Activated CD8-positive, alpha-beta T cell treated with anti-CD3 and anti-CD28 coated beads for 36 hours (primary cell): Measurements from ENCODE around the gene NPBWR2. TPM values are rescaled to one million over a fixed set of nuclear protein-coding genes. Genes with fewer than 3 reads are reported as not detected.

Source experiments
- ATAC-seq: fragments of 200-7000 bp; cut with Tn5 transposase; one replicate; pipeline ENCODE4 v1.10.0; 2021; ENCODE audit warnings: mild to moderate bottlenecking, moderate library complexity
- CTCF ChIA-PET: fragments of 350-600 bp; sonication (Branson Sonifier 250); formaldehyde crosslinking; loops from one replicate; lab custom pipeline; 2021; ENCODE audit warnings: antibody characterized with exemption; lab: Charles Lee
- POLR2A ChIA-PET: fragments of 350-600 bp; sonication (Branson Sonifier 250); formaldehyde crosslinking; loops from one replicate; lab custom pipeline; 2021; ENCODE audit warnings: antibody characterized with exemption; lab: Charles Lee
- DNase-seq: peaks from one replicate; pipeline ENCODE4 v3.0.0-alpha.2; 2020
- H3K27ac Mint-ChIP-seq: one replicate; pipeline ENCODE4 v1.8.0; 2021; ENCODE audit warnings: mild to moderate bottlenecking, mixed read lengths
- H3K27me3 Mint-ChIP-seq: one replicate; pipeline ENCODE4 v1.8.0; 2021; ENCODE audit warnings: mixed read lengths
- H3K36me3 Mint-ChIP-seq: one replicate; pipeline ENCODE4 v1.8.0; 2021; ENCODE audit warnings: low read depth, mixed read lengths
- H3K4me1 Mint-ChIP-seq: one replicate; pipeline ENCODE4 v1.8.0; 2021; ENCODE audit warnings: low read depth, mixed read lengths
- H3K4me3 Mint-ChIP-seq: one replicate; pipeline ENCODE4 v1.8.0; 2021; ENCODE audit warnings: mild to moderate bottlenecking, moderate library complexity, mixed read lengths
- H3K9me3 Mint-ChIP-seq: one replicate; pipeline ENCODE4 v1.8.0; 2021; ENCODE audit warnings: mixed read lengths
- intact Hi-C: fragments of 100-400 bp; cut with micrococcal nuclease; formaldehyde crosslinking; loops from one replicate; pipeline ENCODE4 v1.10.0; 2022
- total RNA-seq, 2 experiments: library from RNA; stranded (reverse); gene quantifications; one replicate each; pipeline ENCODE4 v1.2.3, GENCODE V29; 2021
- TF ChIP-seq, protein P1 (sequence below): fragments of 200-600 bp; IDR thresholded peaks from one replicate; pipeline ENCODE4 v1.8.0; 2022; ENCODE audit warnings: antibody characterized with exemption, mild to moderate bottlenecking

NPBWR2 gene
- total RNA-seq, 2 experiments from 2014 or later: not detected

DNA sequence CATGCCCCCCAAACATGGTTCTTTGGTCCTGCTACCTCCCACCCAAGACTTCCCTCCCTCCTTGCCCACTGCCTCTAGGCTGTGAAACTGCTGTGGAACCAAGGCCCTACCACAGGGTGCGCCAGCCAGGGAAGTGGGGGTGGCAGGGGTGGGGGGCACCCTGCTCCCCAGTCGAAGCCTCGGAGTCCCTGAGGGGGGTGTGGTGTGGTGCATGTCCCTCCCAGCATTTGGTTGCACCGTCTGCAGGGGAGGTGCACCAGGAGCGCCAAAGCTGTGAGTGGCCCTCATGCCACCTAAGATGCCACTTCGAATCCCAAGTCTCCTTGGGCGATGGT is 29.9 kb downstream of the NPBWR2 start:
- ChIA-PET CTCF (interaction anchor here (2.6 to 3.5 kb wide), 2 partner anchors 39 to 43 kb away, joined by 14 to 20 read pairs; no protein-coding TSS in a partner anchor), POLR2A (interaction anchor here (1.1 to 1.8 kb wide), 3 partner anchors 15 to 117 kb away, joined by 3 to 4 read pairs (median 4); no protein-coding TSS in a partner anchor)
- peak overlapping the region; percentile 84 for H3K4me3 Mint-ChIP-seq
- peak overlapping the region; percentile 89 for H3K27ac Mint-ChIP-seq
- H3K36me3 Mint-ChIP-seq: peaks cover 5% of the 10 kb centered on the region
- H3K27me3 Mint-ChIP-seq: no peaks in the 10 kb centered on the region
- no peaks in the 10 kb centered on the region for H3K9me3 Mint-ChIP-seq
- peaks cover 13% of the 10 kb centered on the region for H3K4me1 Mint-ChIP-seq
- DNase-seq (no peak), ATAC-seq (no peak)
- intact Hi-C loops: no loop called here
- TF ChIP-seq, protein P1, sequence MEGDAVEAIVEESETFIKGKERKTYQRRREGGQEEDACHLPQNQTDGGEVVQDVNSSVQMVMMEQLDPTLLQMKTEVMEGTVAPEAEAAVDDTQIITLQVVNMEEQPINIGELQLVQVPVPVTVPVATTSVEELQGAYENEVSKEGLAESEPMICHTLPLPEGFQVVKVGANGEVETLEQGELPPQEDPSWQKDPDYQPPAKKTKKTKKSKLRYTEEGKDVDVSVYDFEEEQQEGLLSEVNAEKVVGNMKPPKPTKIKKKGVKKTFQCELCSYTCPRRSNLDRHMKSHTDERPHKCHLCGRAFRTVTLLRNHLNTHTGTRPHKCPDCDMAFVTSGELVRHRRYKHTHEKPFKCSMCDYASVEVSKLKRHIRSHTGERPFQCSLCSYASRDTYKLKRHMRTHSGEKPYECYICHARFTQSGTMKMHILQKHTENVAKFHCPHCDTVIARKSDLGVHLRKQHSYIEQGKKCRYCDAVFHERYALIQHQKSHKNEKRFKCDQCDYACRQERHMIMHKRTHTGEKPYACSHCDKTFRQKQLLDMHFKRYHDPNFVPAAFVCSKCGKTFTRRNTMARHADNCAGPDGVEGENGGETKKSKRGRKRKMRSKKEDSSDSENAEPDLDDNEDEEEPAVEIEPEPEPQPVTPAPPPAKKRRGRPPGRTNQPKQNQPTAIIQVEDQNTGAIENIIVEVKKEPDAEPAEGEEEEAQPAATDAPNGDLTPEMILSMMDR: no peak

DNA sequence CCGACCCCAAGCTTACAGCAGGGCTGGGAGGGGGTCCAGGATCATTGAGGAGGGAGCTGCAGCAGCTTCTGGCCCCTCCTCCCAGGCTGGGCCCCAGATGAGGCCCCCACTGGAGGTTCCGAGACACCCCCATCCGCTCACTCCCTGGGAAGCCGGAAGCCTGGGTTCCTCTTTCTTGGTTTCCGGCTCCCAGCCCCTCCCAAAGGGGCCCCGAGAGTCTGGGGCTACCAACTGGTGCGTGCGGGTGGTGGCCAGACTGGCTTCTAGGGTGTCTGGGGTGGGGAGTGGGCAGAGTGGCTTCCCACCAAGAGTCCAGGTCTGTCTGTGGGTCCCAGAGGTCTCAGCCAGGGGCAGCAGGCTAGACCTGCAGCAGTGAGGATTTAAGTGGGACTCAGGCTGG is 30.3 kb downstream of the NPBWR2 start:
- peak overlapping the region; percentile 84 for H3K4me3 Mint-ChIP-seq
- H3K4me1 Mint-ChIP-seq: peaks cover 9% of the 10 kb centered on the region
- H3K9me3 Mint-ChIP-seq: no peaks in the 10 kb centered on the region
- CTCF ChIA-PET: interaction anchor here (1.0 to 3.5 kb wide), 2 partner anchors 39 to 44 kb away, joined by 3 to 20 read pairs; no protein-coding TSS in a partner anchor
- TF ChIP-seq, protein P1: no peak
- peak overlapping the region; percentile 89 for H3K27ac Mint-ChIP-seq
- DNase-seq (peak; percentile 70), ATAC-seq (peak; percentile 29)
- POLR2A ChIA-PET: interaction anchor here (1.2 to 1.3 kb wide), 2 partner anchors 11 to 13 kb away, joined by 3 to 7 read pairs; no protein-coding TSS in a partner anchor
- intact Hi-C loops: no loop called here
- H3K36me3 Mint-ChIP-seq: peaks cover 5% of the 10 kb centered on the region
- H3K27me3 Mint-ChIP-seq: no peaks in the 10 kb centered on the region

DNA sequence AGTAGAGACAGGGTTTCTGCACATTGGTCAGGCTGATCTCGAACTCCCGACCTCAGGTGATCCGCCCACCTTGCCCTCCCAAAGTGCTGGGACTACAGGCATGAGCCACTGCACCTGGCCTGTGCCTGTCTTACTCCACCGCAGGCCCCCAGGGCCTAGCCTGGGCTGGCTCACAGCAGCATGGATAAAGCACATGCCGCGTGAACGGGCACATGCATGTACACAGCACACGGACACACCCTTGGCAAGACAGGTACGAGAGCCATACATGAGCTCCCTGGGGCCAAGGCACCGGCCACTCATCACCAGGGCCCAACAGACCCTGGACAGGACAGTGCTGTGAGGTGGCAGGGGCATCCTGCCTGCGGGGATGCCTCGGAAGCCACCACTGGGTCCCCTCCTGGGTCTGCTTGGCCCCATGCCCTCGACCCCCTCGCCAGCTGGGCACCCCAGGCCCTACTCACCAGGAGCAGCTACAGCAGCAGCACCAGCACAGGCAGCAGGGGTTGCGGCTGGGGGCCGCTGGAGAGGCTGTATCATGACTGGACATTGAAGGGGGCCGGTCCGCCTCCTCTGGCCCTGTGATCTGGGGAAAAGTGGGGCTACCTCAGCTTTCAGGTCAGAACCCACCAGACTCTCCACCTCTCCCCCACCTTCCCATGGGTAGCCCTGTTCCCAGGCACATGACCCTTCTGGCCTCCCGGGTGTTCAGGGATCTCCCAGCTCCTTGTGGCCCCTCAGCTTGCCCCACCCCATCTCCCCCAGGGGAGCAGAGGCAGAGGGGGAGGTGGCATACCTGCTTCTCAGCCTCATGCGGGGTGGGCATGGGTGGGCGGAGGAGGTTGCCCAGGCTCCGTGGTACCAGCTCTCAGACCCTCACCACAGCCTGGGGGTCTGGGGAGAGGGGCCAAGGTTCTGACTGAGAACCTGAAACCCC is 31.0 kb downstream of the NPBWR2 start:
- H3K9me3 Mint-ChIP-seq: no peaks in the 10 kb centered on the region
- ATAC-seq (no peak), DNase-seq (no peak)
- peak overlapping the region; percentile 89 for H3K27ac Mint-ChIP-seq
- TF ChIP-seq, protein P1: no peak
- no peaks in the 10 kb centered on the region for H3K27me3 Mint-ChIP-seq
- peaks cover 4% of the 10 kb centered on the region for H3K4me1 Mint-ChIP-seq
- CTCF ChIA-PET: interaction anchor here (1.0 to 3.5 kb wide), 3 partner anchors 19 to 44 kb away, joined by 3 to 20 read pairs (median 4); no protein-coding TSS in a partner anchor
- peaks cover 5% of the 10 kb centered on the region for H3K36me3 Mint-ChIP-seq
- POLR2A ChIA-PET: interaction anchor here (0.7 to 1.3 kb wide), 3 partner anchors 9 to 12 kb away, joined by 3 to 7 read pairs (median 3); no protein-coding TSS in a partner anchor
- intact Hi-C loops: no loop called here
- H3K4me3 Mint-ChIP-seq: peak overlapping the region; percentile 50

DNA sequence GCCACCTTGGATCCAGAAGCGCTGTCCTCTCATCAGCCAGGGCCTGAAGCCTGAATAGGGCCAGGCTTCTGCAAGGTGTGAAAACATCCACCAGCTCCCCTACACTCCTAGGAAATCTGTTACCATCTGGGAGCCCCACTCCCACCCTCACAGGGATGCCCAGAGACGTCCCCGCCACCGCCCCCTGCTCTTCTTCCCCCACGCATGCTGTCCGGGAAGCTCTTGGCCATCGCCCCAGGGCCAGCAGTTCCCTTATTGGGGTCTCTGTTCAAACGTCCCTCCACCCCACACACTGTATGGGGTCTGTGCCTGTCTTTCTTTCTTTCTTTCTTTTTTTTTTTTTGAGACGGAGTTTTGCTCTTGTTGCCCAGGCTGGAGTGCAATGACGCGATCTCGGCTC is 31.8 kb downstream of the NPBWR2 start:
- POLR2A ChIA-PET: interaction anchor here (0.7 to 1.3 kb wide), 3 partner anchors 9 to 37 kb away, joined by 3 to 7 read pairs (median 3); no protein-coding TSS in a partner anchor
- DNase-seq (no peak), ATAC-seq (no peak)
- Mint-ChIP-seq H3K36me3 (peaks cover 5% of the 10 kb centered on the region), H3K27ac (no peak overlapping the region), H3K4me1 (peaks cover 4% of the 10 kb centered on the region), H3K4me3 (no peak overlapping the region), H3K9me3 (no peaks in the 10 kb centered on the region), H3K27me3 (no peaks in the 10 kb centered on the region)
- TF ChIP-seq, protein P1: no peak
- intact Hi-C loops: no loop called here
- CTCF ChIA-PET: interaction anchor here (1.4 kb wide), 1 partner anchor 9 kb away, joined by 4 read pairs; no protein-coding TSS in a partner anchor
